NCI-H460 (cell line): ENCODE measurements around the gene WHRN. TPM values are rescaled to one million over a fixed set of nuclear protein-coding genes. Genes with fewer than 3 reads are reported as not detected.

ENCODE experiments used
- DNase-seq: peaks from one replicate; pipeline ENCODE4 v3.0.0-alpha.2; 2016; ENCODE audit warnings: low read depth; ENCODE audit errors: extremely low read depth
- total RNA-seq: library from RNA; depleted of rRNA; stranded (reverse); fragments of >200 nt; shearing (Covaris generic); gene quantifications from 2 replicates; pipeline ENCODE4 v1.2.3, GENCODE V29; 2014

WHRN gene
- total RNA-seq, 1 experiment from 2014 or later, result 7.2 TPM

DNA sequence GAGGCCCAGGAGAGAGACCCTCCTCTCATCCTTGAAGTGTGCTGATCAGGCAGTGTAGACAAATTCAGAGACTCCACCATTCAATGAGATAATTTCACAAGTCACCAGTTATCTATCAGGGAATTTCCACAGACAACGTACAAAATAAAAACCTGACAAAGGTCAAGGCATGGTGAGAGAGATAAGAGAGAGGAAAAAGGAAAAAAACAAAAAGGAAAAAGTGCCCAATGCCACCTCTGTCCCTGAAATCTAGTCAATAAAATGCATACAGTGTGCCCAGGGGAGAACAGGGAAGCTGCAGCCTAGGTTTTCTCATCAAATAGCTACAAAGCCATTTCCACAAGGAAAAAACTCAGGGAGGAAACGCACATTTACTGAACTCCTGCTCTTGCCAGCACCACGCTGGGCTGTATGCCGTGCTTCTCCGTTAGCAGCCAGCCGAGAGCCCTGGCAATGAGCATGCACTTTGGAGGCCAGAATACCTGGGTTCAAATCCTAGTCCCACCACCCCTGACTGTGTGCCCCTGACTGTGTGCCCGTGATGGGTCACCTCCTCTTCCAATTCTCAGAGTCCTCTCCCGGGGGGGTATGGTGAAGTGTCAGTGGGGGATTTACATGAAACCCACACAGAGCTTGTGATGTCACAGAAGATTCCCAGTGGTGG, 11.6 kb downstream of the WHRN start:
- no peak for DNase-seq

DNA sequence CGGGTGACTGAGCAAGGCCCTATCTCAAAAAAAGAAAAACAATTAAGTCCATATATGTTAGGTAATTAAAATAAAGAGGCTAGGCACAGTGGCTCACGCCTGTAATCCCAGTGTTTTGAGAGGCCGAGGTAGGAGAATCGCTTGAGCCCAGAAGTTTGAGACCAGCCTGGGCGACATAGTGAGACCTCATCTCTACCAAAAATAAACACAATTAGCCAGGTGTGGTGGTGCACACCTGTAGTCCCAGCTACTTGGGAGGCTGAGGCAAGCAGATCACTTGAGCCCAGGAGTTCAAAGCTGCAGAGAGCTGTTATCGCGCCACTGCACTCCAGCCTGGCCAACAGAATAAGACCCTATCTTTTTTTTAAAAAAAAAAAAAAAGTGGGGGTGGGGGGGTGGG, 12.3 kb downstream of the WHRN start:
- DNase-seq, result no peak

DNA sequence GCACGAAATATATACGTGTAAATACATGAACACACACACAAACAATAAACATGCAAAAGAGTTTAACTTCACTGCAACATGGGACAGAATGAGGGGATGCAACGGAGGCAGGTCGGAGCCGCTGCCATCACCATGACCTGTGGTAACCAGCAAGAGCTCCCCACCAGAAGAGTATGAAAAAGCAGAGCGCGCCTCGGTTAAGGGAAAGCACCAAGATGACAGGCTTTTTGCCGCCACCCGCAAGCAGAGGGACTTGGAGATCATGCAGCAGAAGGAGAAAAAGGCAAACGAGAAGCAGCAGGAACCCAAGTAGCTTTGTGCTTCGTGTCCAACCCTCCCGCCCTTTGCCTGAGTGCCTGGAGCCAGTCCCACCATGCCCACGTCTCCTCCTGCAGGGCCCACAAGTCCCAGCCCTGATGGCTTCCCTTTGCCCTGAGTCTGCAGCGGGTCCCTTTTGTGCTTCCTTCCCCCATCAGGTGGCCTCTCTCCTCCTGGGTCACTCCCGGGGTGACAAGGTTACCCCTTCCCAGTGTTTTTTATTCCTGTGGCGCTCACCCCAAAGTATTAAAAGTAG, 13.8 kb downstream of the WHRN start:
- no peak for DNase-seq

DNA sequence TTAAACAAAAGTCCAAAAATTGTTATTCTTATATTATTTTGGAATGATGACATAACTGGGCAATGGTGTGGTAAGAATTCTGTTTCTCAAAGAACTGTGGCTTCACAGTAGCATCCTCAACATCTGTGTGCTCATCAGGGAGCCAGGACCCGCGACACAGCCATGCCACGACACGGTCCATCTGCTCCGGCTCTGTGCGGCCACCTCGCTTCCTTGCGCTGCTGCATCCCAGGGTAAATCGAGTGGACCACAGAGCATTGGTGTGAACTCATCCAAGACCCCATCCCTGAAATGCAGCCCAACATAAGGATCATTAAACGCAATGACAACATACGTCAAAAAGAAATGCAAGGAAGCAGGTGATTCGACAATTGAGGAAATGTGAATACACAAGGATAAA, 15.3 kb downstream of the WHRN start:
- no peak for DNase-seq

DNA sequence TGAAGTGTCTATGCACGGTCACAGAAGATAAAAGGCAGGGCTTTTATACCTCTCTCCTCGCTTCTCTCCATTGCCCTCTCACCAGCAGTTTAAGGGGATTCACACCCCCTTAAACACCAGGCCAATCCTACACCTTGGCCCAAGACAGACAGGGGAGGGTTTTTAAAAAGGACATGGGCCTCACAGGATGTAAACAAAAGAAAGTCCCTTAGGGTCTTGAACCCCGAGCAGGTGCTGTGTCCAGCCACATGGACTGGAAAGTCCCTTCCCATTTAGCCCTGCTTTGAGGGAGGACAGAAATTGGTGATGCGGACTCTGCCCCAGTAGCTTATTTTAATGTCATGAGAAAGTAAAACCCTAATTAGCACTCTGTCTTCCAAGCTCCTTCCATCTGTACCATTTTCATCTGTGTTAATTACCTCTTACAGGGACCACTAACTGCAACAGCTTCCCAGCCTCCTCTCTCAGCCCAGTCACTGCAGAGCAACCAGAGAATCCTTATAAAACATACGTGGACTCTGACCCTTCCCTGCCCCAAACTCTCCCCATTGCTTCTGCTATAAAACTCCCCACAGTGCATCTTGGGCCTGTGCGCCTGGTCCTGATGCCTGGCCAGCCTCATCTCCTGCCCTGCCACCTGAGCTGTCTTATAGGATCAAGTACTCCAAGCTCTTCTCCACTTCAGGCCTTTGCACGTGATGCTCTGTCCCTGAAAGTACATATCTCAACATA, 16.7 kb downstream of the WHRN start:
- DNase-seq, result no peak

DNA sequence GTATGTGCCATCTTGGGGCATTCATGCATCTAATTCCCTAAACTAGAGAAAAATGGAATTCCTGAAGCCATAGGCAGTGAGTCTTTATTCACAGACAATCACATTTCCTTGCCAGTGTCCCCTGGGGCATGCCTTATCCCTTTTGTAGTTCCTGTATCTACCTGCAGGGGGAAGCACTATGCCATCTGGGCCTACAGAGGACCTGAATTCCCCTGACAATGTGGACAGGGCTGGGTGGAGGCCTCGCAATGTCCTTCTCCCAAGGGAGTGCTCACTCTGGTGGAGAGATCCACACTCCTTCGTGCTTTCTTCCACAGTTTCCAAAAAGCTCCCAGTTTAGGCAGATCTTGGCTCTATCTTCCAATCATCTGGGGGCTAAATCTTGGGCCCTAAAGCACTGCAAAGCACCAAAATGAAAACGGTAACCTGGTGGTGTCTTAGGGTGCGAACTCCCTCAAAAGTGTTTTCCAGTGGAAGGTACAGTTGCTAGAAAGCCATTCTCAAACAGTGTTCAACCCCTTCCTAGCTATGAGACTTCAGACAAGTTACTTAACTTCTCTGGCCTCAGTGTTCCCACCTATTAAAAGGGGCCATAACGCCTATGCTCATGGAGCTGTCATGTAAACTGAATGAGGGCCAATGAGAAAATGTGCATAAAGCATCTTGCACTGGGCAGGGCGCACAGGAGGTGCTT, 17.5 kb downstream of the WHRN start:
- DNase-seq, result peak; percentile 86

DNA sequence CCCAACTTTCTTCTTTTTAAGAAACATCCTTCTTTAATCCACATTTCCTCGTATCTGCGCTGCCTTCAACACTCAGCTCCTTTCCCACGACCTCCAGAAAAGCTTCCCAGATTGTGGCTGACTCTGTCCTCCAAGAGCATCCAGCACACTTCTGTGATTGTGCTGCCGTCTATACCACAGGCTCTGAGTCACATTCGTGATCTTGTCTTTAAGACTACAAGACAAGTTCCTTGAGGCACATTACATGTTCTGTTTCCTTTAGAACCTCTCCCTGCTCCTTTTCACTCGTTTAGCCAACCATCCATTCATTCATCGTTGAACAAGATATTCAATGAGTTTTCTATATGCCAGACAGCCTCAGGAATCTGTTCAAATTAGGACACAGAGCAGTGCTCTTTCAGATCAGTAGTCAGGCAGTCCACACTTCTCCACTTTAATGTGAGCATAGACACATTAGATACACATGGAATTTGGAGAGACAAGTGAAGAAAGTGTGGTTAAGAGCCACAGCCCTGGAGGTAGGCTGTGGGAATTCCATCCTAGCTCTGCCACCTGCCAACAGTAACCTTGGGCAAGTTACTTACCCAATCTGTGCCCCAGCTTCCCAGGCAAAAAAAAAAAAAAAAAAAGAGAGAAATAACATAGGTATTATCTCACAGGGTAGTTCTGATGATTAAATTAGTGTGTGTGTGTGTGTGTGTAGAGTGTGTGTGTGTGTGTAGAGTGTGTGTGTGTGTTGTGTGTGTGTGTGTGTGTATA, 18.9 kb downstream of the WHRN start:
- DNase-seq, result no peak

DNA sequence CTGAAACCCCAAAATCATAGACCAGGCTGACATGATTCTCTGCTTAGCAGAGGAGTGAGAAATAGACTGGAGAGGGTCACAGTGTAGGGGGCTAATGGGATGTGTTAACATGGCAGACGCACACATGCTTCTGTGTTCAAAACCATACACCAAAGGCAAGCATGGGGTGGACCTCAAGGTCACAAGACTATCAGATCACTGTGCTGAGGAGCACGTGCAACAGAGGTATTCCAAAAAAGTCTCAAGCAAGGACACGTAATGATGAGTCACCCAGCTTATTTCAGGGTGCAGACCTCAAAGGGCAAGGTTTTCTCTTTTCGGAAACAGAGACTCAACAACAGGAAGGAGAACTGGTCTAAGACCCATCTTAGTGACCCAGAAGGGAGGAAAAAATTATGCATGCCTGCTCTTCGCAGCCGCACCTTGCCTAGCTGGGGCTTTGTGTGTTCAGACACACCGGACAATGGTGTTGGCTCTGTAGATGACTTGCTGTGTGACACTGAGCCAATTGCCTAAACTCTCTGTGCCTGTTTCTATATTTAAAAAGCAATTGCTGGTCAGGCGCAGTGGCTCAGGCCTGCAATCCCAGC, 20.3 kb downstream of the WHRN start:
- no peak for DNase-seq

DNA sequence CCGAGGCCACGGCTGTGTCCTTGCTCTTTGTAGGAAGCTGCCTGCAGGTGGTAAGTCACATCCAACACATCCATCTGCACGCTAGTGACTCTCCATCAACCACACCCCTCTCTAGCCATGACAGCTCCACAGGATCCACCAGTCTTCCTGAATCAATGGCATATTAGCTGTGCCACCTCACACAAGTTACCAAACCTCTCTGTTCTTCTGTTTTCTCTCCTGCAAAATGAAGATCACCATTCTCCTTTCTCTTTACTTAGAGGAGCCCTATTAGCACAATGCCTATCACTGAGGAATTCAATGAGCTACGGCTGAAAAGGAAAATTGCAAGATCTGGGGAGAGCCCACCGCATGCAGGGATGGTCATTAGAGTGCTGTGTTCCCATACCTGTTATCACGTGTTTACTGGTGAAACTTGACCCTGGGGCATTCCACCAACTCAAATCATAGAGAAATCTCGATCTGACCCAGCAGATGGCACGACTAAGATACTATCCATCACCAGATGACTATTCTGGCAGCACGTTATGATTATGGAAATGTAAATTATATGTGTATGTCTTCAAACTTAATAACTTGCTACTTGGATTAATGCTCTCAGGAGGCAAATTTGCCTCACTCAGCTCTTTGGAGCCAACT, 20.9 kb downstream of the WHRN start:
- no peak for DNase-seq

DNA sequence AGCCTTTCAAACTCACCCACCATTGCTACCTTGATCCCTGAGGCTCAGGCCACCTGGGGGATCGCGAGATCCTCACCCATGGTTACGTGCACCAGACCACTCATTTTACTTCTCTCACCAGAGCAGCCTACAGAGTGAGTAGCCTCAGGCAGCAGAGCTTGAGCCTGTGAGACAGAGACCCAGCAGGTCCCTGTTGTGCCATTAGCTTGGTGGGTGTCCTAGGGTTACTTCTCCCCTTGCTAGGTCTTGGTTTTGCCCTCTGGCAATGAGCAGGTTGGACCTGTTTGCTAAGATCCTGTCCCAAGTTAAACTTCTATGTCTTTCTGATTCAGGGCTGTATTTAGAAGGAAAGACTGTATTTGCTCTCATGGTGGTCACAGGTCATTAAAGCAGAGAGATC, 21.8 kb downstream of the WHRN start:
- DNase-seq, result no peak

DNA sequence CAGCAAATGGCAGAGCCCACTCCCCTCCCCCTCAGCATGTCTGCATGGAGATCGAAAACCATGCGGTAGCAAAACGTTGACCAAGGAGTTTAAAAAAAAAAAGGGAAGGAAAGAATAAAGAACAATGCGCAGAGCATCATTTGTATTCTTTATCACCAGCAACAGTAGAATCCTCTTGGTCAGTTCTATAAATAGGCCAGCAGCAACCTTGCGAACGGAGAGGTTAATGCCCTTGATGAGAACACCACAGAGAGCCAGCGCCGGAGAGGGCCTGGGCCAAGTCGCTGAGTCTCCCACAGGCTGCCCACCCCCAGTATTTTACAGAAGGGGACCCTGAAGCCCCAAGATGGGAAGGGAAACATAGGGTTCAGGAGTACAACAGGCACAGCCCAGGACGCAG, 22.7 kb downstream of the WHRN start:
- no peak for DNase-seq

DNA sequence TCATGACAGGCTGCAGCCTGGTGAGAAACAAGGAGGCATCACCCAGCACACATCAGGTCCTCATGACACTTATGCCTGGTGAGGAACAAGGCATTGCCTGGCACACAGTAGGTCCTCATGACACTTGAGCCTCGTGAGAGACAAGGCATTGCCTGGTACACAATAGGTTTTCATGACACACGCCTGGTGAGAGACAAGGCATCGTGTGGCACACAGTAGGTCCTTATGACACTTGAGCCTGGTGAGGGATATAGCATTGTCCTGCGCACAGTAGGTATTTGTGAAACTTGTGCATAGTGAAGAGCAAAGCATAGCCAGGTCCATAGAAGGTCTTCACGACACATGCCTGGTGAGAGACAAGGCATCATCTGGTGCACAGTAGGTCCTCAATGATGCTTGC, 23.5 kb downstream of the WHRN start:
- DNase-seq, result no peak

DNA sequence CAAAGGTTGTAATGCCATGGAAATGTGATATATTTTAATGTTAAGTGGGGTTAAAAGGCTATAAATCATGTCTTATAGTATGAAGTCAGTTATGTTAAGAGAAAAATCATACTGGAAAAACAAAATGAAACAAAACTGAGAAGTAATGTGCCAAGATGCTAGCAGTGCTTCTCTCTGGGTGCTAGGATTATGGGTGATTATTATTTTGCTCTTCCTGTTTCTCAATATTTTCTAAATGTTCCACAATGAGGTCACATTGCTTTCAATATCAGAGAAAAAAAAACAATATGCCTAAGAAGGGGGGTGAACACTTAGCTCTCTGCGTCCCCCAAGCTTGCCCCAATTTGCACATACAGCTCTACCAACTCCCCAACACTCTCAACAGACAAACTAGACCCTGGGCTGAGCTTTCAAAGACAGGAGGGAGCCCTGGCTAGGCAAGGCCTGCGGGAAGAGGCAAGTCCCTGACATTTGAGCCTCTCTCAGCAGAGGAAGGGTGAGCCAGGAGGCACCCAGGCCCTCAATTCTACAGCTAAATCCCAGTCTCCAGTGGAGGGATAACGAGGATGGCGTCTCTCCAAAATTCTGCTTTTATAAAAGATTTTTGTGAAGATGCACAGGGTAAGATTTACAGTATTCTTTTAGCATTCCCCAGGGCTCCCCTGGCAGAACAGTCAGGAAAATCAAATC, 24.4 kb downstream of the WHRN start:
- DNase-seq, result no peak

DNA sequence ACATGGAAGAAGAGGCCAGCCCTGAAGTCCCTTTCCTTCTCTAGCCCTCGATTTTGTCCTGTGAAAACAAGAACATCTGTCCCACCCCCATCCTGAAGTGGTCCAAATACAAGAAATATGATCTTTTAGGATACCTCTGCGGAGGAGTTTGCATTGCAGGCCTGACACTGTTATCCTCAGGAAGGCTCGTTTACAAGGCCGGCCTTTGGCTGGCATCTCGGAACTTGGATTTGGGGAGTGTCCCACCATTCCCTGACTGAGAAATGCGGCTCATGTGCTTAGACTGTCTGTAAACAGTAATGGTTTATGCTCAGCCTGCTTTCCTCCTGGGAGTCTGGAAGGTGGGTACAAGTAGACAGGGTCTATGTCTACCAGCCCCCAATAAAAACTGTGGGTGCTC, 26.4 kb downstream of the WHRN start:
- DNase-seq, result no peak

DNA sequence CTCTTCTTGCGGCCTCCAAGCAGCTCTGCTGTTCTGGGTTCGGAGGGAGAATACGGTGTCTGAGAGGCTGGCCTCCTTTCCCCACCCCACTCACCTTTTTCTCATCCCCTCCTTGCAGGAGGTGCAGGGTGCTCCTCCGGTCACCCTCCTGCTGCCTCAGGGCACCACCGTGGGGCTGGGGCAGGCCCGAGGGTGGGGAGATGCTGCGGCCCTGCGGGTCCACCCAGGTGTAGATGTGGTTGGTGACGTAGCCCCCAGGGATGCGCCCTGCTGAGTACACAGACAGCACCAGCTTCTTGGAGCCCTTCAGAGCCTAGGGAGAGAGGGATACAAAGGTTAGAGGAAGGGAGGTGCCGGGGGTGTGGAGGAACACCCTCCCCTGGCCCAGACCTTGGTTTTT, 26.8 kb downstream of the WHRN start:
- no peak for DNase-seq

DNA sequence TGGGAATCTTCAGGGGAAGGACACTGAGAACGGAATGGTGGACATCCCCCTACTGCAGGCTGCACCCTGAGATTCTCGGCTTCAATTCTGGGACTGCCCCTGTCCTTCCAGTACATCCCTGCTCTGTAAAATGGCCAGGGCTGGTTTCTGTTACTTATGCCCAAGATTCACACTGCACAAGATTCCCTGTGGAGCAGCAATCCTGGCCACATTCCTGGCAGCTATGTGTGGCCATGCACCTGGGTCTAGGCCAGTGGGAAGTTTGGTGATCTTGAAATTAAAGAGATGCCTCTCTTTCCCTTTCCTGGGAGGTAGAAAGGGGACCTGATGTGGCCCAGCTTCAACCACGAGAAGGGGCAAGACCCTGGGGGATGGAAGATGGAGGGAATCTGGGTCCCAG, 27.6 kb downstream of the WHRN start:
- no peak for DNase-seq

DNA sequence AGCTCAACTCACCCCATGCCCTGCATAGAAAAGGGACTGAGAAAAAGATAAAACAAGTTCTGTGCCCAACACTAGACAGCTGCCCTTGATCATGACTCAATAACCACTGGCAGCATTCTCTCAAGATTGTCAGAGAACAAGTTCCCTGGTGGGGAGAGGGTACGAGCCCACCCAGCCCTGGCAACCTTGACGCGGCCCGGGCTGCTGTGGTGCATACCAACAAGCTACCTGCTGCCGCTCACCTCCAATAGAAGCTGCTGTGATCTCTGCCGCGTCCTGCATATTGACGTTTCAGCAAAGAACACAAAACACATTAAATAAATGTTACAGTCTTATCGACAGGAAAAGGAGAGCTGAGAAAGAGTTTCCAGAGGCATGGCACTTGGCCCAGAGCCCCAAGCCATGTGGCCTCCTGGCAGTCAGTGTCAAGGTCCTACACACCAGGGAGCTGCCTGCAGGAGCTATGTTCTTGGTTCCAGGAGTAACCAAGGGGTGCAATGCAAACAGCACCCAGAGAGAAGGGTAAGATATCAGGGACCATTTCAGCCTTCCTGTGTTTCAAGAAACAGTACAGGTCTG, 28.3 kb downstream of the WHRN start:
- no peak for DNase-seq

DNA sequence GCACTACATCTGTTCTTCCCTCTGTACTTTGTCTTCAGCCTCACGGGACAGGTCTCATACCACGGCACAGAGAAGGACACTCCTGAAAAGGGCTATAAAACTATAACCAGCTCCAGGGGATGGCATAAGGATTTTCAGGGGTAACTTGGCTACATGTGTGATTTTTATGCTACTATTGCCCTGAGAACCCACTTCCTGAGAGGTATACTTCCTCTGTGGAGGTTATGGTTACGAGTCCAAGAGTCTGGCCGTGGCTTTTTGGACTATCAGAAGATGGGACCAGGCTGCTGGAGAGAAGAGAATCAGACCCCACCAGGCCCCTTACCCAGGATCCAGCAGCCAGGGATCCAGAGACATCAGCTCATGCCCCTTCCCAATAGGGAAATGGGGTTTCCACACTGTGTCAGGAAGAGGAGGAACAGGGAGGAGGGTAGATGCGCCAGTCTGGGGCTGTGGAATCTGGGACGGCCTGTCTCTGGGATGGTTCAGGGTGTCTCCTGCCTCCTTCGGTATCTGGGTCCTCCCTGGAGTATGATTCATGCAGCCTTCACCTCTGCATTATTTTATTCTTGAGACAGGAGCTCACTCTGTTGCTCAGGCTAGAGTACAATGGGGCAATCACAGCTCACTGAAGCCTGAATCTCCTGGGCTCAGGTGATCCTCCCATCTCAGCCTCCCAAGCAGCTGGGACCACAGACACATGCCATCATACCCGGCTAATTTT, 29.7 kb downstream of the WHRN start:
- no peak for DNase-seq
